Stomach (tissue), 4 donors: Measurements from ENCODE around the gene SLIT1.

Experiments used
- CTCF ChIP-seq, 7 experiments: fragments of 450-650 bp in 4 of 7; fragments of 200-600 bp in 3 of 7; sonication (generic) in 3 of 7; IDR thresholded peaks; one replicate each; pipeline ENCODE4 v1.5.1; 2016 to 2019; ENCODE audit warnings: antibody characterized with exemption in 7 of 7, control low read depth in 2 of 7, mild to moderate bottlenecking in 1 of 7
- EP300 ChIP-seq: sonication (generic); formaldehyde crosslinking; IDR thresholded peaks from one replicate; pipeline ENCODE4 v1.6.1; 2017; ENCODE audit warnings: antibody characterized with exemption
- POLR2A ChIP-seq, 4 donors: fragments of 450-650 bp; IDR thresholded peaks; one replicate each; pipeline ENCODE4 v1.6.1; 2016; ENCODE audit warnings: antibody characterized with exemption in 4 of 4, control low read depth in 2 of 4, mild to moderate bottlenecking in 1 of 4, moderate library complexity in 1 of 4
- POLR2AphosphoS5 ChIP-seq, 3 donors: sonication (generic); formaldehyde crosslinking; IDR thresholded peaks; one replicate each; pipeline ENCODE4 v1.6.1; 2016; ENCODE audit warnings: antibody characterized with exemption in 3 of 3

GRCh38 chr10:97001183-97001991 lies 184.4 kb downstream of the SLIT1 start:
- TF ChIP-seq POLR2AphosphoS5 (IDR thresholded peaks at IDR 0.05) (no peak), EP300 (no peak), CTCF (IDR thresholded peaks at IDR 0.05) (no peak), POLR2A (IDR thresholded peaks at IDR 0.05) (no peak)
